Liver (tissue), 3 donors: ENCODE measurements around the gene EOLA1.

Source experiments
- RAD21 ChIP-seq, 2 donors: IDR thresholded peaks; 2 replicates each; pipeline ENCODE4 v1.6.1; 2016; ENCODE audit warnings: antibody characterized with exemption in 2 of 2, mild to moderate bottlenecking in 2 of 2
- REST ChIP-seq: IDR thresholded peaks from 2 replicates; pipeline ENCODE4 v1.6.1; 2016; ENCODE audit warnings: antibody characterized with exemption, mild to moderate bottlenecking
- TF ChIP-seq, protein P1 (sequence below): fragments of 150-350 bp; IDR thresholded peaks from 2 replicates; pipeline ENCODE4 v1.5.1; 2017; ENCODE audit warnings: improper control_type of control experiment, low read depth, low read length; ENCODE audit not compliant: missing input control
- donor health status: healthy.
- donor health status: healthy.

- TF ChIP-seq, protein P1, sequence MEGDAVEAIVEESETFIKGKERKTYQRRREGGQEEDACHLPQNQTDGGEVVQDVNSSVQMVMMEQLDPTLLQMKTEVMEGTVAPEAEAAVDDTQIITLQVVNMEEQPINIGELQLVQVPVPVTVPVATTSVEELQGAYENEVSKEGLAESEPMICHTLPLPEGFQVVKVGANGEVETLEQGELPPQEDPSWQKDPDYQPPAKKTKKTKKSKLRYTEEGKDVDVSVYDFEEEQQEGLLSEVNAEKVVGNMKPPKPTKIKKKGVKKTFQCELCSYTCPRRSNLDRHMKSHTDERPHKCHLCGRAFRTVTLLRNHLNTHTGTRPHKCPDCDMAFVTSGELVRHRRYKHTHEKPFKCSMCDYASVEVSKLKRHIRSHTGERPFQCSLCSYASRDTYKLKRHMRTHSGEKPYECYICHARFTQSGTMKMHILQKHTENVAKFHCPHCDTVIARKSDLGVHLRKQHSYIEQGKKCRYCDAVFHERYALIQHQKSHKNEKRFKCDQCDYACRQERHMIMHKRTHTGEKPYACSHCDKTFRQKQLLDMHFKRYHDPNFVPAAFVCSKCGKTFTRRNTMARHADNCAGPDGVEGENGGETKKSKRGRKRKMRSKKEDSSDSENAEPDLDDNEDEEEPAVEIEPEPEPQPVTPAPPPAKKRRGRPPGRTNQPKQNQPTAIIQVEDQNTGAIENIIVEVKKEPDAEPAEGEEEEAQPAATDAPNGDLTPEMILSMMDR = no peak
- TF ChIP-seq REST (no peak), RAD21 (IDR thresholded peaks at IDR 0.05) (no peak)
These were observed 43.2 kb upstream of the EOLA1 start for GRCh38 chrX:149497626-149498025.
